WTC11 (cell line): ENCODE results near the gene TGM2. TPM values are rescaled to one million over a fixed set of nuclear protein-coding genes. Genes with fewer than 3 reads are reported as not detected.
A peak's percentile ranks its signal among the peaks of the same experiment; 100 is the strongest.

Experiments used
- ATAC-seq: fragments of 200-7000 bp; cut with Tn5 transposase; 2 replicates; pipeline ENCODE4 v1.10.0; 2021; ENCODE audit warnings: mild to moderate bottlenecking, moderate library complexity
- CTCF ChIA-PET: fragments of 300-600 bp; sonication (Branson Sonifier 250); formaldehyde crosslinking; loops from one replicate; lab custom pipeline; 2021; ENCODE audit warnings: antibody characterized with exemption; lab: Charles Lee
- POLR2A ChIA-PET: fragments of 350-600 bp; sonication (Branson Sonifier 250); formaldehyde crosslinking; loops from one replicate; lab custom pipeline; 2021; ENCODE audit warnings: antibody characterized with exemption; lab: Charles Lee
- DNase-seq: peaks from one replicate; pipeline ENCODE4 v3.0.0; 2021; ENCODE audit warnings: low spot score
- H3K27ac Mint-ChIP-seq: 2 replicates; pipeline ENCODE4 v1.8.0; 2021; ENCODE audit warnings: mixed read lengths
- H3K27me3 Mint-ChIP-seq: 2 replicates; pipeline ENCODE4 v1.8.0; 2021; ENCODE audit warnings: low read depth, mild to moderate bottlenecking, moderate library complexity, mixed read lengths
- H3K36me3 Mint-ChIP-seq: 2 replicates; pipeline ENCODE4 v1.8.0; 2021; ENCODE audit warnings: mixed read lengths
- H3K4me1 Mint-ChIP-seq: 2 replicates; pipeline ENCODE4 v1.8.0; 2022; ENCODE audit warnings: mixed read lengths
- H3K4me3 Mint-ChIP-seq: 2 replicates; pipeline ENCODE4 v1.8.0; 2021; ENCODE audit warnings: mild to moderate bottlenecking, moderate library complexity, mixed read lengths
- H3K9me3 Mint-ChIP-seq: 2 replicates; pipeline ENCODE4 v1.8.0; 2021; ENCODE audit warnings: mixed read lengths
- CREM ChIP-seq: sonication (generic); formaldehyde crosslinking; IDR thresholded peaks from 2 replicates; pipeline ENCODE4 v1.8.1; 2022; ENCODE audit warnings: mild to moderate bottlenecking, missing genetic modification reagents, moderate library complexity
- ESRRA ChIP-seq: sonication (generic); formaldehyde crosslinking; IDR thresholded peaks from 2 replicates; pipeline ENCODE4 v1.8.1; 2022; ENCODE audit warnings: mild to moderate bottlenecking, missing genetic modification reagents, borderline replicate concordance
- FOXK1 ChIP-seq: sonication (generic); formaldehyde crosslinking; IDR thresholded peaks from 2 replicates; pipeline ENCODE4 v1.8.0; 2022; ENCODE audit warnings: mild to moderate bottlenecking, moderate library complexity, missing genetic modification reagents
- FOXP1 ChIP-seq: sonication (generic); formaldehyde crosslinking; IDR thresholded peaks from 2 replicates; pipeline ENCODE4 v1.8.0; 2022; ENCODE audit warnings: missing genetic modification reagents, mild to moderate bottlenecking, moderate library complexity, borderline replicate concordance
- GTF2I ChIP-seq: fragments of 250-450 bp; sonication (Bioruptor Pico); conservative IDR thresholded peaks from 2 replicates; pipeline ENCODE4 v1.4.0; 2021; ENCODE audit warnings: mild to moderate bottlenecking
- MXD4 ChIP-seq: fragments of 250-450 bp; sonication (Bioruptor Pico); IDR thresholded peaks from 2 replicates; pipeline ENCODE4 v1.8.0; 2021; ENCODE audit warnings: mild to moderate bottlenecking, moderate library complexity, borderline replicate concordance
- MYBL2 ChIP-seq: sonication (generic); formaldehyde crosslinking; IDR thresholded peaks from 2 replicates; pipeline ENCODE4 v1.8.1; 2023; ENCODE audit warnings: mild to moderate bottlenecking, moderate library complexity, missing genetic modification reagents
- NFE2L1 ChIP-seq: sonication (generic); formaldehyde crosslinking; IDR thresholded peaks from 2 replicates; pipeline ENCODE4 v1.8.1; 2023; ENCODE audit warnings: missing genetic modification reagents
- NFYB ChIP-seq: sonication (generic); formaldehyde crosslinking; conservative IDR thresholded peaks from 2 replicates; pipeline ENCODE4 v1.8.0; 2022; ENCODE audit warnings: low read depth, missing genetic modification reagents
- NR2C2 ChIP-seq: sonication (generic); formaldehyde crosslinking; IDR thresholded peaks from 2 replicates; pipeline ENCODE4 v1.8.0; 2022; ENCODE audit warnings: mild to moderate bottlenecking, missing genetic modification reagents
- NR3C1 ChIP-seq: sonication (generic); formaldehyde crosslinking; conservative IDR thresholded peaks from 2 replicates; pipeline ENCODE4 v1.8.1; 2023; ENCODE audit warnings: low read depth, mild to moderate bottlenecking, missing genetic modification reagents
- OVOL2 ChIP-seq: fragments of 250-450 bp; sonication (Bioruptor Pico); IDR thresholded peaks from 2 replicates; pipeline ENCODE4 v1.9.0; 2021; ENCODE audit warnings: mild to moderate bottlenecking, borderline replicate concordance
- ZNF232 ChIP-seq: sonication (generic); formaldehyde crosslinking; IDR thresholded peaks from 2 replicates; pipeline ENCODE4 v1.8.0; 2022; ENCODE audit warnings: mild to moderate bottlenecking, missing genetic modification reagents
- ZNF263 ChIP-seq: sonication (generic); formaldehyde crosslinking; IDR thresholded peaks from 2 replicates; pipeline ENCODE4 v1.8.1; 2022; ENCODE audit warnings: low read depth, mild to moderate bottlenecking, moderate library complexity, missing genetic modification reagents
- total RNA-seq: library from RNA; stranded (reverse); gene quantifications from 3 replicates; pipeline ENCODE4 v1.2.3, GENCODE V29; 2021
- TF ChIP-seq, protein P1 (sequence below): sonication (generic); formaldehyde crosslinking; IDR thresholded peaks from 2 replicates; pipeline ENCODE4 v1.8.0; 2022; ENCODE audit warnings: mild to moderate bottlenecking, missing genetic modification reagents
- TF ChIP-seq, protein P2 (sequence below): sonication (generic); formaldehyde crosslinking; IDR thresholded peaks from 2 replicates; pipeline ENCODE4 v1.8.1; 2022; ENCODE audit warnings: mild to moderate bottlenecking, missing genetic modification reagents, moderate library complexity, borderline replicate concordance
- TF ChIP-seq, protein P3 (sequence below): sonication (generic); formaldehyde crosslinking; IDR thresholded peaks from 2 replicates; pipeline ENCODE4 v1.8.1; 2023; ENCODE audit warnings: mild to moderate bottlenecking, missing genetic modification reagents, moderate library complexity
- TF ChIP-seq, protein P4 (sequence below): sonication (generic); formaldehyde crosslinking; conservative IDR thresholded peaks from 2 replicates; pipeline ENCODE4 v1.8.1; 2023; ENCODE audit warnings: mild to moderate bottlenecking, low read depth, missing genetic modification reagents, moderate library complexity
- TF ChIP-seq, protein P5 (sequence below): sonication (generic); formaldehyde crosslinking; IDR thresholded peaks from 2 replicates; pipeline ENCODE4 v1.8.0; 2022; ENCODE audit warnings: mild to moderate bottlenecking, missing genetic modification reagents

The TGM2 gene
- total RNA-seq, 1 experiment from 2014 or later, result 1.5 TPM

DNA sequence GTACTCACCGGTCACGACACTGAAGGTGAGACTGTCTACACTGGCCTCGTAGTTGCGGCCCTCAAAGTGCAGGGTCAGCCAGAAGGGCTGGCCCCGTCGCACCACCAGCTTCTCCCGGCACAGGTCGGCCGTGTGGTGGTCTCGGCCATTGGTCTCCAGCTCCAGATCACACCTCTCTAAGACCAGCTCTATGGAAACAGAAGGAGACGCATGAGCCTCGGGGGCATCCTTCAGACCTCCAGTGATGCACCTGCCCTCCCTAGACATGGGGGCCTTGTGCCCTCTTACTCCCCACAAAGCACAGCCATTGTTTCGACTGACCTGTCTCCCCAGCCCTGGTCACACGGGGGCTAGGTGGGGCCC lies 3.7 kb downstream of the TGM2 start:
- TF ChIP-seq NR2C2 (CRISPR knock-in tag), result no peak
- TF ChIP-seq, protein P1, sequence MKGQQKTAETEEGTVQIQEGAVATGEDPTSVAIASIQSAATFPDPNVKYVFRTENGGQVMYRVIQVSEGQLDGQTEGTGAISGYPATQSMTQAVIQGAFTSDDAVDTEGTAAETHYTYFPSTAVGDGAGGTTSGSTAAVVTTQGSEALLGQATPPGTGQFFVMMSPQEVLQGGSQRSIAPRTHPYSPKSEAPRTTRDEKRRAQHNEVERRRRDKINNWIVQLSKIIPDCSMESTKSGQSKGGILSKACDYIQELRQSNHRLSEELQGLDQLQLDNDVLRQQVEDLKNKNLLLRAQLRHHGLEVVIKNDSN, result no peak
- TF ChIP-seq, all 79 proteins: peak for 0
- H3K9me3 Mint-ChIP-seq, result no peaks in the 10 kb centered on the region
- H3K4me3 Mint-ChIP-seq, result no peak overlapping the region
- no peaks in the 10 kb centered on the region for H3K27me3 Mint-ChIP-seq
- DNase-seq (no peak), ATAC-seq (no peak)
- H3K27ac Mint-ChIP-seq, result no peak overlapping the region
- CTCF ChIA-PET, result interaction anchor here (1.7 to 2.2 kb wide), 2 partner anchors 60 to 104 kb away, joined by 5 to 9 read pairs; no protein-coding TSS in a partner anchor
- POLR2A ChIA-PET, result interaction anchor here (0.6 kb wide), 1 partner anchor 192 kb away, joined by 3 read pairs; no protein-coding TSS in a partner anchor
- H3K4me1 Mint-ChIP-seq, result 0 out of 2 replicates have a peak, but pooled peaks cover 4% of the 10 kb centered on the region
- no peaks in the 10 kb centered on the region for H3K36me3 Mint-ChIP-seq

DNA sequence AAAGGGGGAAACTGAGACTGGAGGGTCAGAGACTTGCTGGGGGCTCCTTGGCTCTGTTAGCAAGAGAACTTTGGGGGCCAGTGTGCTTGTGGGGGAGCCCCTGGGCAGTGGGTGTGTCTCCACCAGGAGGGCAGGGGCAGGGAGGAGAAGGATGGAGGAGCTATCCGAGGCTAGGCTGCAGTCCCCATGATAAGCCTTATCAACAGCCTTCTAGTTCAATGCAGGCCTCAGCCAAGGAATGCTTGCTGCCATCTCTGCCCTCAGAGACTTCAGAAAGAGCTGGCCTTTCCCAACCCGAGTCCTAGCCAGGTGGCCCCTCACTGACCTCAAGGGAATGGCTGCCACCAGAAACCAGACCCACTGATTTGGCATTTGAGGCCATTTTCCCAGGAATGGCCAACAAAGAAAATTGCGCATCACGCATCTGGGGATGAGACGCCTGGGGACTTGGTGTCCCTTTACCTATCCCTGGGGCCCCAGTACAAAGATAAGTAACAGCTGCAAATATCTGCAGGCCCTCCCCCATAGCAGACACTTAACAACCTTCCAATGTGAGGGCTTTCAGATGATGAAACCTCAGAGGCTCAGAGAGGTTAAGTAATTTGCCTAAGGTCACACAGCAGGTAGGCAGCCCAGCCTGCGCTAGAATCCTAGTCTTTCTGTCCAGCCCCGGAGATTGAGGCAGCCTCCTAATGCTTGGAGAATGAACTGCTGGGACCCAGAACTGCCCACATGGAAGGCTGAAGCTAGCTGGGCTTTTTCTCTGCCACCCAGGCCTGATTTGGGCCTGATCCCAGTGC lies 4.9 kb downstream of the TGM2 start:
- no peaks in the 10 kb centered on the region for H3K9me3 Mint-ChIP-seq
- H3K4me1 Mint-ChIP-seq, result no peaks in the 10 kb centered on the region
- ATAC-seq (no peak), DNase-seq (no peak)
- TF ChIP-seq FOXP1, result no peak
- H3K4me3 Mint-ChIP-seq, result no peak overlapping the region
- no peak overlapping the region for H3K27ac Mint-ChIP-seq
- H3K36me3 Mint-ChIP-seq, result no peaks in the 10 kb centered on the region
- no peaks in the 10 kb centered on the region for H3K27me3 Mint-ChIP-seq
- ChIA-PET CTCF (no interaction called here), POLR2A (no interaction called here)

DNA sequence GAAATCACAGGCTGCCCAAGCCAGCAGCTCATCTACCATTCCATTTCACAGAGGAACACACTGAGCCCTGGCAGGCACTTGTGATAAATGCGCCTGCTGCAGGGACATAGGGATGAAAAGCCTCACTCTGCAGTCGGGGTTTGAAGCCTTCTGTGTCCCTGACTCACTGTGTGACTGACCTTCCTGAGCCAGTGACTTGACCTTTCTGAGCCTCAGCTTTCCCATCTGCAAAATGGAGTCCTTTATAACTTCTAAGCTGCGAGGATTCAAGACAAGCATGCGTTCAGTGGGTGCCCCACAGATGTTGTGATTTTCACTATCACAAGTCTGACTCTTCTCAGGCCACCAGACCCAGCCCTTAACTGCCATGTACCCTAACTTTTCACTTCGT lies 5.5 kb downstream of the TGM2 start:
- Mint-ChIP-seq H3K27me3 (no peaks in the 10 kb centered on the region), H3K4me1 (no peaks in the 10 kb centered on the region; the same call in 1 of the 2 replicates), H3K4me3 (no peak overlapping the region), H3K36me3 (no peaks in the 10 kb centered on the region), H3K27ac (no peak overlapping the region), H3K9me3 (no peaks in the 10 kb centered on the region)
- CTCF ChIA-PET, result interaction anchor here (0.8 kb wide), 1 partner anchor 14 kb away, joined by 3 read pairs; no protein-coding TSS in a partner anchor
- TF ChIP-seq, protein P2, sequence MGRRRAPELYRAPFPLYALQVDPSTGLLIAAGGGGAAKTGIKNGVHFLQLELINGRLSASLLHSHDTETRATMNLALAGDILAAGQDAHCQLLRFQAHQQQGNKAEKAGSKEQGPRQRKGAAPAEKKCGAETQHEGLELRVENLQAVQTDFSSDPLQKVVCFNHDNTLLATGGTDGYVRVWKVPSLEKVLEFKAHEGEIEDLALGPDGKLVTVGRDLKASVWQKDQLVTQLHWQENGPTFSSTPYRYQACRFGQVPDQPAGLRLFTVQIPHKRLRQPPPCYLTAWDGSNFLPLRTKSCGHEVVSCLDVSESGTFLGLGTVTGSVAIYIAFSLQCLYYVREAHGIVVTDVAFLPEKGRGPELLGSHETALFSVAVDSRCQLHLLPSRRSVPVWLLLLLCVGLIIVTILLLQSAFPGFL, result no peak
- TF ChIP-seq, protein P3, sequence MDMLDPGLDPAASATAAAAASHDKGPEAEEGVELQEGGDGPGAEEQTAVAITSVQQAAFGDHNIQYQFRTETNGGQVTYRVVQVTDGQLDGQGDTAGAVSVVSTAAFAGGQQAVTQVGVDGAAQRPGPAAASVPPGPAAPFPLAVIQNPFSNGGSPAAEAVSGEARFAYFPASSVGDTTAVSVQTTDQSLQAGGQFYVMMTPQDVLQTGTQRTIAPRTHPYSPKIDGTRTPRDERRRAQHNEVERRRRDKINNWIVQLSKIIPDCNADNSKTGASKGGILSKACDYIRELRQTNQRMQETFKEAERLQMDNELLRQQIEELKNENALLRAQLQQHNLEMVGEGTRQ, result no peak
- no peak for TF ChIP-seq NR3C1 (CRISPR knock-in tag)
- TF ChIP-seq OVOL2 (CRISPR knock-in tag), result no peak
- ATAC-seq (no peak), DNase-seq (no peak)
- POLR2A ChIA-PET, result no interaction called here

DNA sequence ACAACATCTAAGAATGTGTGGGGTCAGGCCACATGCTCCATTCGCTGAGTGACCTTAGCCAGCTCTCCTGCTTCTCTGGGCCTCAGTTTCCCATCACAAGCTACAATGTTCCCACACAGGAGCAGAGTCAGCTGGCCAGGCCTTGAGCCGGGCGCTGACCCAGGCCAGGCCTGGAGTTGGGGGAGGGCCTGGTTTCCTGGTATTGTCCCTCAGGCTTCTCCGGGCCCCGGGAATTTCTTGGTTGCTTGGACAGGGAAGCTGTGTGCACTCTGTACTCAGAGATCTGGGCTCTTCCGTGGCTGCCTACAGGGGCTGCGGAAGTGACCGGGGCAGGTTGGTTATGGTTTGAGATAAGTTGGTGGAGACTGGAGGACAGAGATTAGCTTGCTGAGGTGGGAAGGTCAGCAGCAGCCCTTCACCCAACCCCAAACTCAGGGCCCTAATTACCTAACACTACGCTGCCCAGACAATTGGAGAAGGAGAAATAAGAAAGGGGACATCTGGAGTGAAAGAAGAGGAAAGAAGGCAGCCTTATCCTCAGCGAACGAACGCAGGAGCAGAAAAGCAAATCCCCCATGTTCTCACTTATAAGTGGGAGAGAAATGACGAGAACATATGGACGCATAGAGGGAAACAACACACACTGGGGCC lies 6.2 kb downstream of the TGM2 start:
- DNase-seq (no peak), ATAC-seq (no peak)
- Mint-ChIP-seq H3K9me3 (no peaks in the 10 kb centered on the region), H3K27me3 (no peaks in the 10 kb centered on the region), H3K27ac (peak overlapping the region; percentile 7; the same call in 1 of the 2 replicates), H3K4me3 (no peak overlapping the region), H3K36me3 (no peaks in the 10 kb centered on the region), H3K4me1 (peaks cover 7% of the 10 kb centered on the region)
- ChIA-PET POLR2A (no interaction called here), CTCF (interaction anchor here (0.7 to 0.8 kb wide), 2 partner anchors 15 to 86 kb away, joined by 3 read pairs; no protein-coding TSS in a partner anchor)
- TF ChIP-seq, protein P1, result no peak
- TF ChIP-seq, protein P4, sequence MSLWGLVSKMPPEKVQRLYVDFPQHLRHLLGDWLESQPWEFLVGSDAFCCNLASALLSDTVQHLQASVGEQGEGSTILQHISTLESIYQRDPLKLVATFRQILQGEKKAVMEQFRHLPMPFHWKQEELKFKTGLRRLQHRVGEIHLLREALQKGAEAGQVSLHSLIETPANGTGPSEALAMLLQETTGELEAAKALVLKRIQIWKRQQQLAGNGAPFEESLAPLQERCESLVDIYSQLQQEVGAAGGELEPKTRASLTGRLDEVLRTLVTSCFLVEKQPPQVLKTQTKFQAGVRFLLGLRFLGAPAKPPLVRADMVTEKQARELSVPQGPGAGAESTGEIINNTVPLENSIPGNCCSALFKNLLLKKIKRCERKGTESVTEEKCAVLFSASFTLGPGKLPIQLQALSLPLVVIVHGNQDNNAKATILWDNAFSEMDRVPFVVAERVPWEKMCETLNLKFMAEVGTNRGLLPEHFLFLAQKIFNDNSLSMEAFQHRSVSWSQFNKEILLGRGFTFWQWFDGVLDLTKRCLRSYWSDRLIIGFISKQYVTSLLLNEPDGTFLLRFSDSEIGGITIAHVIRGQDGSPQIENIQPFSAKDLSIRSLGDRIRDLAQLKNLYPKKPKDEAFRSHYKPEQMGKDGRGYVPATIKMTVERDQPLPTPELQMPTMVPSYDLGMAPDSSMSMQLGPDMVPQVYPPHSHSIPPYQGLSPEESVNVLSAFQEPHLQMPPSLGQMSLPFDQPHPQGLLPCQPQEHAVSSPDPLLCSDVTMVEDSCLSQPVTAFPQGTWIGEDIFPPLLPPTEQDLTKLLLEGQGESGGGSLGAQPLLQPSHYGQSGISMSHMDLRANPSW, result no peak
- TF ChIP-seq MXD4 (CRISPR knock-in tag) (no peak), ZNF232 (CRISPR knock-in tag) (no peak), GTF2I (CRISPR knock-in tag) (no peak), NFE2L1 (CRISPR knock-in tag) (no peak), MYBL2 (CRISPR knock-in tag) (no peak), CREM (CRISPR knock-in tag) (no peak), ESRRA (no peak), FOXK1 (CRISPR knock-in tag) (no peak), NFYB (no peak), ZNF263 (no peak)
- TF ChIP-seq, protein P5, sequence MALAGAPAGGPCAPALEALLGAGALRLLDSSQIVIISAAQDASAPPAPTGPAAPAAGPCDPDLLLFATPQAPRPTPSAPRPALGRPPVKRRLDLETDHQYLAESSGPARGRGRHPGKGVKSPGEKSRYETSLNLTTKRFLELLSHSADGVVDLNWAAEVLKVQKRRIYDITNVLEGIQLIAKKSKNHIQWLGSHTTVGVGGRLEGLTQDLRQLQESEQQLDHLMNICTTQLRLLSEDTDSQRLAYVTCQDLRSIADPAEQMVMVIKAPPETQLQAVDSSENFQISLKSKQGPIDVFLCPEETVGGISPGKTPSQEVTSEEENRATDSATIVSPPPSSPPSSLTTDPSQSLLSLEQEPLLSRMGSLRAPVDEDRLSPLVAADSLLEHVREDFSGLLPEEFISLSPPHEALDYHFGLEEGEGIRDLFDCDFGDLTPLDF (CRISPR knock-in tag), result no peak
